Kidney (tissue), 14 donors: ENCODE data around the gene MTMR11. TPM values are rescaled to one million over a fixed set of nuclear protein-coding genes. Genes with fewer than 3 reads are reported as not detected.
A peak's percentile ranks its signal among the peaks of the same experiment; 100 is the strongest.

Experiments used
- DNase-seq, 5 donors: peaks; one replicate each; pipeline ENCODE4 v3.0.0-alpha.2; 2013 to 2020
- FAIRE-seq: peaks from 2 replicates; lab custom pipeline; 2012; peaks lifted over from hg19 to GRCh38; lab: Jason Lieb, UNC
- H3K27ac ChIP-seq, 2 donors: one replicate each; pipeline ENCODE4 v1.7.0; 2013; ENCODE audit warnings: low read depth in 2 of 2, low read length in 2 of 2, inconsistent platforms in 1 of 2
- H3K27me3 ChIP-seq: one replicate; pipeline ENCODE4 v1.7.1; 2013; ENCODE audit warnings: low read length, inconsistent platforms; ENCODE audit not compliant: control insufficient read depth, insufficient read depth
- H3K36me3 ChIP-seq, 3 donors: one replicate each; pipeline versions ENCODE4 v1.7.0 to v1.7.1; 2013; ENCODE audit warnings: low read length in 3 of 3, control low read depth in 1 of 3, inconsistent platforms in 1 of 3; ENCODE audit not compliant: insufficient read depth in 3 of 3, control insufficient read depth in 2 of 3
- H3K4me1 ChIP-seq, 3 donors: one replicate each; pipeline versions ENCODE4 v1.7.0 to v1.7.1; 2013; ENCODE audit warnings: low read length in 3 of 3, inconsistent platforms in 1 of 3, low read depth in 1 of 3; ENCODE audit not compliant: control insufficient read depth in 2 of 3, insufficient read depth in 2 of 3
- H3K4me3 ChIP-seq, 3 donors: one replicate each; pipeline versions ENCODE4 v1.7.0 to v1.8.1; 2013; ENCODE audit warnings: low read length in 3 of 3, control low read depth in 1 of 3, inconsistent platforms in 1 of 3
- H3K9ac ChIP-seq, 3 donors: one replicate each; pipeline versions ENCODE4 v1.7.0 to v1.7.1; 2013; ENCODE audit warnings: low read length in 3 of 3, control low read depth in 1 of 3, inconsistent platforms in 1 of 3
- H3K9me3 ChIP-seq, 3 donors: one replicate each; pipeline versions ENCODE4 v1.7.0 to v1.7.1; 2013; ENCODE audit warnings: low read length in 3 of 3, control low read depth in 1 of 3, inconsistent platforms in 1 of 3; ENCODE audit not compliant: control insufficient read depth in 2 of 3, insufficient read depth in 1 of 3
- intact Hi-C: fragments of 100-400 bp; cut with DNase I; formaldehyde crosslinking; loops from one replicate; pipeline ENCODE4 v1.11.1; 2022
- polyA plus RNA-seq: library from polyadenylated mRNA; stranded (reverse); fragments of 350-450 nt; fragmentation: Illumina TruSeq; extraction: RNeasy Lipid Tissue Mini Kit (QIAGEN cat#74804); gene quantifications from one replicate; pipeline ENCODE4 v1.2.3, GENCODE V29; 2014; ENCODE audit warnings: low read depth, low replicate concordance; ENCODE audit not compliant: insufficient read depth
- total RNA-seq: library from RNA; stranded (reverse); fragmentation: NEBNext Ultra II Directional; extraction: Animal tissue kit (Norgen Biotek cat#: 25700); gene quantifications from one replicate; pipeline ENCODE4 v1.2.1, GENCODE V29; 2021
- TF ChIP-seq, protein P1 (sequence below): IDR thresholded peaks from 3 replicates; pipeline ENCODE4 v1.5.1; 2012; ENCODE audit warnings: mild to moderate bottlenecking, moderate library complexity, borderline replicate concordance; ENCODE audit not compliant: insufficient read depth; ENCODE audit errors: extremely low read depth
- donor health status: control.
- donor health status: control.
- donor health status: control.
- donor health status: control.
- donor health status: control.
- donor health status: DM: yes; HTN: yes; CAD: no.
- donor health status: Normal renal cell carcinoma (clear cell type).

The MTMR11 gene
- total and polyA plus RNA-seq, 2 donors from 2014 or later = 21.6 to 24.7 TPM

DNA sequence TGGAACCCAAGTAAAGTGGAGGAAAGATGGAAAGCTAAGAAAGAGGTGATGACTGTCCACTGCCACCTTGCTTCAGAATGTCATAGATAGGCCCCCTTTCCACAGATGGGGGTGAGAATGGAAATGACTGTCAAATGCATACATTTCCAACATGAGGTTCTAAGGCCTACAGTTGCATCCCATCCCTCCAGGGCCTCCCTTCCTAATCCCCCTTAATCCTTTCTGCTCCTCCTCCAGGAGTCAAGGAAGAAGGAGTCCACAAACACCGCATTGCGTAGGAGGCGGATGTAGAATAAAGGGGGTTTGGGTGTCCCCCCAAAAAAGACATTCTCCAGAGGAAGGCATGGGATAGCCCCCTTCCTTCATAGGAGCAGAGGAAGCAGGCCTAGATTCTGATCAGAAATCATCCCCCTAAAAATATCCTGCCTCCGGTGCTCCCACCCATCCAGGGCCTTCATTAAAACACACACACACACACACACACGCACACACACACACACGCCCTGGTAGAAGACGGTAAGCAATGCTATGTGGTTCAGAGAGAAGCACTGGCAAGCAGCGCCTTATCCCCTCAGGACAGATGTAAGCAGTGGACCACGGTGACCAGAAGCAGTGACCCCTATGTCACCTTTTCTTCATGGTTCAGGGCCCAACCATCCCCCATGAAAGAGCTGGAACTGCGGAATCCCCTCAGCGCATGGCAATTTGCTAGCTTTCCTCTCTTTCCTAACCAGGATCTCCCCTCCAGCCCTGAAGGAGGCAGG is 21.1 kb downstream of the MTMR11 start:
- Histone ChIP-seq H3K4me3 (no peak overlapping the region), H3K36me3 (no peaks in the 10 kb centered on the region), H3K9me3 (no peaks in the 10 kb centered on the region), H3K27me3 (no peaks in the 10 kb centered on the region), H3K4me1 (peaks cover 0 to 7% (median 6%) of the 10 kb centered on the region in 3 donors), H3K9ac (no peak overlapping the region), H3K27ac (no peak overlapping the region)
- intact Hi-C loops = no loop called here
- FAIRE-seq (no peak), DNase-seq (peak in 4 of 5 donors; percentile 52 to 68 (median 61))
- TF ChIP-seq, protein P1, sequence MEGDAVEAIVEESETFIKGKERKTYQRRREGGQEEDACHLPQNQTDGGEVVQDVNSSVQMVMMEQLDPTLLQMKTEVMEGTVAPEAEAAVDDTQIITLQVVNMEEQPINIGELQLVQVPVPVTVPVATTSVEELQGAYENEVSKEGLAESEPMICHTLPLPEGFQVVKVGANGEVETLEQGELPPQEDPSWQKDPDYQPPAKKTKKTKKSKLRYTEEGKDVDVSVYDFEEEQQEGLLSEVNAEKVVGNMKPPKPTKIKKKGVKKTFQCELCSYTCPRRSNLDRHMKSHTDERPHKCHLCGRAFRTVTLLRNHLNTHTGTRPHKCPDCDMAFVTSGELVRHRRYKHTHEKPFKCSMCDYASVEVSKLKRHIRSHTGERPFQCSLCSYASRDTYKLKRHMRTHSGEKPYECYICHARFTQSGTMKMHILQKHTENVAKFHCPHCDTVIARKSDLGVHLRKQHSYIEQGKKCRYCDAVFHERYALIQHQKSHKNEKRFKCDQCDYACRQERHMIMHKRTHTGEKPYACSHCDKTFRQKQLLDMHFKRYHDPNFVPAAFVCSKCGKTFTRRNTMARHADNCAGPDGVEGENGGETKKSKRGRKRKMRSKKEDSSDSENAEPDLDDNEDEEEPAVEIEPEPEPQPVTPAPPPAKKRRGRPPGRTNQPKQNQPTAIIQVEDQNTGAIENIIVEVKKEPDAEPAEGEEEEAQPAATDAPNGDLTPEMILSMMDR = no peak

DNA sequence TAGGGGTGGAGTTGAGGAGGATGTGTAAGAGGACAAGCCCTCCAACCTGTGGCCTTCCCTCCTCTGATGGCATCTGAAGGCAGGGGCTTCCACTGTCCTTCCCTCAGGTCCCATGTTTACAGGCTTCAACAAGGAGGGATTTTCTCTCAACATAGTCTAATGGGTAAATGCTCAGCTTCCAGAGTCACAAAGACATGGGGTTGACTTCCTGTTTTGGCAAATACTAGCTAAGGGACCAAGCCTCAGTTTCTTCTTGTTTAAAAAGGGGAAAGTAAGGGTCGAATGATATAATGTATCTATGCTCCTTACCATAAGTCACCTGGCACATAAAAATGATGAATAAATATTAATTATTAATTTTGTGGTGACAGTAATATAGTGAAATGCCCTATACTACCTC is 22.1 kb downstream of the MTMR11 start:
- FAIRE-seq (no peak), DNase-seq (no peak)
- Histone ChIP-seq H3K9ac (no peak overlapping the region), H3K4me3 (no peak overlapping the region), H3K9me3 (no peaks in the 10 kb centered on the region), H3K36me3 (no peaks in the 10 kb centered on the region), H3K27me3 (no peaks in the 10 kb centered on the region), H3K27ac (no peak overlapping the region), H3K4me1 (peaks cover 0 to 7% (median 6%) of the 10 kb centered on the region in 3 donors)
- TF ChIP-seq, protein P1 = no peak
- intact Hi-C loops = no loop called here

DNA sequence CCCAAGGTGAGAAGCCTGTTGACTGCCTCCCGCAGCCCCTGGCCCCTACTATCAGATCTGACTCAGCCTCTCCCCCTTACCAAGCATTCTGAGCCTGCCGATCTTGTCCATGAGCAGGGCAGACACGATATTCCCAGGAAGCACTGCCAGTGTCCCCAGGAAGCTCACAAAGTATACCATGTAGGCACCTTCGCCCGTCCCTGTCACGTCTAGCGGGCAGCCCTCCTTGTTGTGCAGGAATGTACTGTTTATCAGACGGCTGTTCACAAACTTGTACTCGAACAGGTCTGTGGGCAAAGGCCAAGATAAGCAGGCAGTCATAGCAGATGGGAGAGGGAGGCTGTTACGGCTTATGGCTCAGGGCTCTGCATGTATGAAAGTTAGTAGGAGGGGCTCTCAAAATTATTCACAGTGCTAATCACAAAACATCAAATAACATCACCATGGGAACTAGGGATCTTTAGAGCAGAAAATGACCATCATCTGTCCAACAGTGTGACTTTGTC is 30.1 kb downstream of the MTMR11 start:
- no peaks in the 10 kb centered on the region for H3K27me3 ChIP-seq
- no peak for DNase-seq

More for the DNA sequence above, 30.1 kb downstream of the MTMR11 start:
- Histone ChIP-seq H3K9me3 (no peaks in the 10 kb centered on the region), H3K4me1 (no peaks in the 10 kb centered on the region), H3K9ac (no peak overlapping the region), H3K27ac (no peak overlapping the region), H3K4me3 (no peak overlapping the region), H3K36me3 (no peaks in the 10 kb centered on the region)
- no peak for FAIRE-seq
- intact Hi-C loops = no loop called here
- TF ChIP-seq, protein P1 = no peak
